GM12891 (cell line): ENCODE results near the gene ANK3.
"Not testable (repeated sequence)": the region's sequence is repeated elsewhere in the genome, so short reads cannot be mapped to it uniquely, and the experiment has no call there.

Experiments
- DNase-seq: peaks from one replicate; pipeline ENCODE4 v3.0.0; 2011; ENCODE audit warnings: low spot score; ENCODE audit not compliant: insufficient read length
- FAIRE-seq: peaks from 2 replicates; lab custom pipeline; 2011; peaks lifted over from hg19 to GRCh38; lab: Jason Lieb, UNC
- PAX5 ChIP-seq: IDR thresholded peaks from 2 replicates; pipeline ENCODE4 v1.6.1; 2011; ENCODE audit warnings: low read length, moderate library complexity, mild to moderate bottlenecking; ENCODE audit not compliant: insufficient read depth, severe bottlenecking
- POLR2A ChIP-seq: IDR thresholded peaks from 2 replicates; pipeline ENCODE4 v1.6.1; 2011; ENCODE audit warnings: low read depth, low read length, control low read depth
- POLR2AphosphoS5 ChIP-seq: IDR thresholded peaks from 2 replicates; pipeline ENCODE4 v1.6.1; 2011; ENCODE audit warnings: low read depth, low read length, control low read depth
- POU2F2 ChIP-seq: IDR thresholded peaks from 2 replicates; pipeline ENCODE4 v1.6.1; 2011; ENCODE audit warnings: low read depth, mild to moderate bottlenecking, control low read depth, low read length, moderate library complexity
- SPI1 ChIP-seq: IDR thresholded peaks from 2 replicates; pipeline ENCODE4 v1.6.1; 2011; ENCODE audit warnings: low read depth, low read length, control low read depth
- TAF1 ChIP-seq: IDR thresholded peaks from 2 replicates; pipeline ENCODE4 v1.6.1; 2011; ENCODE audit warnings: low read depth, low read length, control low read depth

The ANK3 gene

GRCh38 chr10:60045571-60045970 lies 344.1 kb downstream of the ANK3 start:
- no peak for DNase-seq
- no peak for FAIRE-seq
- no peak for TF ChIP-seq POLR2A
- no peak for TF ChIP-seq PAX5
- TF ChIP-seq TAF1: no peak
- no peak for TF ChIP-seq POLR2AphosphoS5
- TF ChIP-seq POU2F2: no peak
- no peak for TF ChIP-seq SPI1

GRCh38 chr10:60044971-60045370 lies 344.7 kb downstream of the ANK3 start:
- TF ChIP-seq POLR2AphosphoS5 (no peak), PAX5 (no peak), POU2F2 (no peak), TAF1 (no peak), POLR2A (no peak), SPI1 (no peak)
- DNase-seq (no peak), FAIRE-seq (no peak)

- FAIRE-seq (no peak), DNase-seq (no peak)
- TF ChIP-seq POLR2AphosphoS5: no peak
- no peak for TF ChIP-seq POLR2A
- no peak for TF ChIP-seq POU2F2
- TF ChIP-seq SPI1: no peak
- TF ChIP-seq TAF1: no peak
- no peak for TF ChIP-seq PAX5
These were observed 345.4 kb downstream of the ANK3 start for GRCh38 chr10:60044242-60044641.

DNA sequence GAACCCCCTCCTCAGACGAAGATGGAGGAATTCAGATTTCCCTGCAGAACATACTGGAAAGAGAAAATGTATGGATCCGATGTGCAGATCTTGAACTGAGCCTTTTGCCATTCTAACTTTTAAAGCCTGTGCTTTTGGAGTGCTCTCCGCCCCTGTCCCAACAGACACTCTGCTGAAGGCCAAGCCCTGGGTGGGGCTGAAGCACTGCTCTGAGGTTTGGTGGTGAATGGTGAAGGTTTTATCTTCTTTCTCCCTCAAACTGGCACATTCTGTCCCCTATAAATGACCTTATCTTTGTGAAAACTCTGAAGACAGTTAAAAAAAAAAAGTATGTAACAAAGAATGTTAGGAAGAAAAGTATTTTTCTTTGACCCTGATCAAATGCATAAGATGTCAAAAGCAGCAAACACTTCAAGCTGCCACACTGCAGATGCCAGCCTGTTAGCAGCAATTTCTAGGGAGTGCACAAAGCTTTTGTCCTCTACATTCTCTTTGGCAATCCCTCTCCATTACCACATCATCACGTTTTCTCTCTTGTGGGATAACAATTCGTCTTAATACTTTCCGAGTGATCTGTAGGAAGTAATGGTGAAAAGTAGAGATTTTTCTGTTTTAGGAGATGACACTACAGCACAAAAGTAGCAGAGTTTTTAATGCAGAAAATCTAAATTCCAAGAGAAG lies 346.0 kb downstream of the ANK3 start:
- DNase-seq (no peak), FAIRE-seq (no peak)
- no peak for TF ChIP-seq PAX5
- no peak for TF ChIP-seq SPI1
- TF ChIP-seq TAF1: no peak
- no peak for TF ChIP-seq POU2F2
- no peak for TF ChIP-seq POLR2A
- no peak for TF ChIP-seq POLR2AphosphoS5

DNA sequence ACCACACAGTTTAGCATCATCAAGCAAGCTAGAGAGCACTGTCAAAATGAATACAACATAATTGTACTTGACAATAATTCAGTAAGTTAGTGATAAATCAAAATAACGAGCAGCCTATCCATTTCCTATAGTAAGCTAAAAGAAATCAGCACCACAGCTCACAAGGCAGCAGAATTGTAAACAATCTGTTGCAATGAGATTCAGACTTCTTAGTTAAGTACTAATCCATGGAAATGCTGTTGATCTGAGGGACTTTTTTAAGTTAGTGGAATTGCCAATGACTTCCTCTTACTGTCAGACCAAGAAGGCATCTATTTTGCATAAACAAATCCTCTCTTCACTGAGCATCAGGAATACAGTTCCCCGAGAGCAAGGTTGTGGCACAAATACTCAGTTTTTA lies 346.8 kb downstream of the ANK3 start:
- TF ChIP-seq POU2F2 (no peak), SPI1 (peak; percentile 57)
- FAIRE-seq (no peak), DNase-seq (no peak)

- DNase-seq (no peak), FAIRE-seq (no peak)
- TF ChIP-seq POU2F2 (no peak), POLR2A (no peak), PAX5 (no peak), SPI1 (no peak), TAF1 (no peak), POLR2AphosphoS5 (no peak)
These were observed 347.4 kb downstream of the ANK3 start for GRCh38 chr10:60042262-60042661.

DNA sequence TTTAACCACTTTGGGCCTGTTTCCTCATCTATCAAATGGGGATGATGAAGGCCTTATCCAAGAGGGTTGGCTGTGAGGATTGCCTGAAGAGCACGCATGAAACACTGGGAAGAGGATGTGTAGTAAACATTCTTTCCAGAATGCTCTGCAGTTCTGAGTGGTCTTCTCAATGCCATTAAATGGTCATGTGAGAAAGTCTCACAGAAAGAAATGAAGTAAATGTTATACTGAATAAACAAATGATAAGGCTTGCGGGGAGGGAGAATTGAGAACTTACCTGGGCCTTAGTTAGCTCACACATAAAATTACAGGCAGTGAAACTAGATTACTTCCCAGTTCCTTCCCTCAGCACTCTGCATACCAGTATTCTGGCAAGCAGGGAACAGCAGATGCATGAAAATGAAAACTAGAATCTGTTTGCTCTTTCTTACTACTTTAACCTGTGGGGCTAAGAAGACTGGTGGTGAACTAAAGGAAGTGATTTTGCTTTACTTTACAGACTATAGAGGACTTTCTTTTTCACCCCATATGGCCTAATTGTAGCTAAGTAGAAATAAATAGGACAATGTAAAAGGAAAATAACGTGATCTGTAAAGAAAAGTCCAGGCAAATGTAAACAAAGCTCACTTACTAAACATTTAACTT lies 348.1 kb downstream of the ANK3 start:
- FAIRE-seq: no peak
- TF ChIP-seq POU2F2 (no peak), POLR2AphosphoS5 (no peak), POLR2A (no peak)
- no peak for DNase-seq

DNA sequence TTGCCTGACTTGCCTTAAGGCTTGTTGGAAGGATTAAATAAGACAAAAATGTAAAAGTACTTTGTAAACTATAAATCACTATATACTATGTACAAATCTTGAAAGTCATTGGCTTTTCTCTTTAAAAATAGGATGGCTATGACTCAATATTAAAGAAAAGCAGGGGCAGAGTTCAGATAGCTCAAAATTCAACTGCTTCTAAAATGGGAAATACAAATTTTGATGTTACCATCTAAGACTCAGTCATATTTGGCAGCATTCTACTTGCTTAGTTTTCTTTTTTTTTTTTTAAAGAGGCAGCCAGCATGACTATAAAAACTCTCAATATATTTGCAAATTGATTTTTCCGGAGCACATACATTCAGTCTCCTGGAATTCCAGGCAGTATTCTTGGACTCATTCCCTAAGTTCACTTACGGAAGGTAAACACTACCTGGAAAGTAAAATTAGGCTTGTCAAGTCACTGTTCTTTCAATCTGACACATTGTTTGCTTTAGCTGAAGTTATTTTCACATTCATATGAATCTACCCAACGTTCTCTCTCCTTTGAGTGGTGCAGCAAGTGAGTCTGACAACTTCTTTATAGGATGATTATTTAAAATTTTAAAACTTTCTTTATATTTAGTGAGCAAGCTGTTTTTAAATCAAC lies 349.5 kb downstream of the ANK3 start:
- TF ChIP-seq TAF1 (no peak), SPI1 (no peak), POLR2AphosphoS5 (no peak), PAX5 (no peak)
- DNase-seq (no peak), FAIRE-seq (no peak)

- no peak for DNase-seq
- peak; percentile 48 for FAIRE-seq
- no peak for TF ChIP-seq TAF1
- TF ChIP-seq POLR2A: no peak
- TF ChIP-seq POLR2AphosphoS5: no peak
- TF ChIP-seq SPI1: 0 out of 2 replicates have a peak, but pooled peaks have one; percentile 27
- TF ChIP-seq PAX5: no peak
- TF ChIP-seq POU2F2: no peak
These were observed 353.7 kb downstream of the ANK3 start for GRCh38 chr10:60035984-60036383.

DNA sequence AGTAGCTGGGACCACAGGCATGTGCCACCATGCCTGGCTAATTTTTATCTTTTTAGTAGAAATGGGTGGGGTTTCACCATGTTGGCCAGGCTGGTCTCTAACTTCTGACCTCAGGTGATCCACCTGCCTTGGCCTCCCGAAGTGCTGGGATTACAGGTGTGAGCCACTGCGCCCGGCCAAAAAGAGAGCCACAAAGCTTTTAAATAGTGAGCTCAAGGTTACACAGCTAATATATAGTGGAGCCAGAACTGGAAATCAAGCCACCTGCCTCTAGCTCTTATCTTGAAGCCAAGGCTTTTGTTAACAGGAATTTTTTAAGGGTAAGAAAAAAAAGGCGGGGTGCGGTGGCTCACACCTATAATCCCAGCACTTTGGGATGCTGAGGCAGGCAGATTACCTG lies 354.3 kb downstream of the ANK3 start:
- not testable (repeated sequence) for DNase-seq, FAIRE-seq
